NCI-H1092 (cell line): Measurements from ENCODE around the gene HDAC4.
"Not testable (repeated sequence)": the region's sequence is repeated elsewhere in the genome, so short reads cannot be mapped to it uniquely, and the experiment has no call there.

Experiments used
- DNase-seq: peaks from one replicate; lab custom pipeline; 2025; lab: John Stamatoyannopoulos, UW

Gene HDAC4

GRCh38 chr2:239044336-239044735 lies 356.5 kb downstream of the HDAC4 start:
- no peak for DNase-seq

- no peak for DNase-seq
These were observed 357.5 kb downstream of the HDAC4 start for GRCh38 chr2:239043326-239043725.

GRCh38 chr2:239042551-239043320 lies 358.1 kb downstream of the HDAC4 start:
- no peak for DNase-seq

GRCh38 chr2:239042046-239042445 lies 358.8 kb downstream of the HDAC4 start:
- no peak for DNase-seq

- no peak for DNase-seq
These were observed 359.8 kb downstream of the HDAC4 start for GRCh38 chr2:239041062-239041461.

GRCh38 chr2:239040152-239040761 lies 360.6 kb downstream of the HDAC4 start:
- no peak for DNase-seq

GRCh38 chr2:239039479-239039861 lies 361.4 kb downstream of the HDAC4 start:
- DNase-seq: no peak

- no peak for DNase-seq
These were observed 361.9 kb downstream of the HDAC4 start for GRCh38 chr2:239038773-239039478.

GRCh38 chr2:239038284-239038683 lies 362.5 kb downstream of the HDAC4 start:
- DNase-seq: not testable (repeated sequence)

GRCh38 chr2:239037559-239037910 lies 363.3 kb downstream of the HDAC4 start:
- DNase-seq: no peak

- DNase-seq: no peak
These were observed 363.8 kb downstream of the HDAC4 start for GRCh38 chr2:239036819-239037558.

GRCh38 chr2:239035997-239036731 lies 364.7 kb downstream of the HDAC4 start:
- DNase-seq: no peak

- DNase-seq: no peak
These were observed 365.4 kb downstream of the HDAC4 start for GRCh38 chr2:239035361-239035814.

GRCh38 chr2:239034561-239035341 lies 366.1 kb downstream of the HDAC4 start:
- no peak for DNase-seq

GRCh38 chr2:239033801-239034560 lies 366.8 kb downstream of the HDAC4 start:
- no peak for DNase-seq

- no peak for DNase-seq
These were observed 370.9 kb downstream of the HDAC4 start for GRCh38 chr2:239029958-239030357.

- no peak for DNase-seq
These were observed 372.6 kb downstream of the HDAC4 start for GRCh38 chr2:239028253-239028619.

- DNase-seq: no peak
These were observed 373.2 kb downstream of the HDAC4 start for GRCh38 chr2:239027391-239028252.

GRCh38 chr2:239026711-239027361 lies 374.0 kb downstream of the HDAC4 start:
- DNase-seq: no peak
